ENCODE measurements around the gene CEP55.

Gene CEP55

GRCh38 chr10:93454736-93455135, 41.7 kb upstream of the CEP55 start:
- CTCF ChIA-PET = no interaction called here
- POLR2A ChIA-PET = interaction anchor here (1.3 kb wide), 1 partner anchor 11 kb away, joined by 3 read pairs; no protein-coding TSS in a partner anchor
- TF ChIP-seq ZNF384 (IDR thresholded peaks at IDR 0.05) (no peak), FOXA1 (IDR thresholded peaks at IDR 0.05) (no peak), SP1 (IDR thresholded peaks at IDR 0.05) (no peak), LEF1 (IDR thresholded peaks at IDR 0.05; ENCODE audit: borderline replicate concordance) (no peak), TARDBP (IDR thresholded peaks at IDR 0.05) (no peak), SUZ12 (IDR thresholded peaks at IDR 0.05) (no peak), HDGF (IDR thresholded peaks at IDR 0.05; ENCODE audit: borderline replicate concordance) (no peak), CTBP1 (IDR thresholded peaks at IDR 0.05; ENCODE audit: borderline replicate concordance) (no peak), ARNT (IDR thresholded peaks at IDR 0.05) (no peak), FOXK2 (IDR thresholded peaks at IDR 0.05) (no peak), NFRKB (IDR thresholded peaks at IDR 0.05) (no peak), FOXM1 (IDR thresholded peaks at IDR 0.05; ENCODE audit: borderline replicate concordance) (no peak), BHLHE40 (IDR thresholded peaks at IDR 0.05; ENCODE audit: borderline replicate concordance) (no peak), L3MBTL2 (conservative IDR thresholded peaks at IDR 0.05) (no peak)
- TF ChIP-seq, protein P1, sequence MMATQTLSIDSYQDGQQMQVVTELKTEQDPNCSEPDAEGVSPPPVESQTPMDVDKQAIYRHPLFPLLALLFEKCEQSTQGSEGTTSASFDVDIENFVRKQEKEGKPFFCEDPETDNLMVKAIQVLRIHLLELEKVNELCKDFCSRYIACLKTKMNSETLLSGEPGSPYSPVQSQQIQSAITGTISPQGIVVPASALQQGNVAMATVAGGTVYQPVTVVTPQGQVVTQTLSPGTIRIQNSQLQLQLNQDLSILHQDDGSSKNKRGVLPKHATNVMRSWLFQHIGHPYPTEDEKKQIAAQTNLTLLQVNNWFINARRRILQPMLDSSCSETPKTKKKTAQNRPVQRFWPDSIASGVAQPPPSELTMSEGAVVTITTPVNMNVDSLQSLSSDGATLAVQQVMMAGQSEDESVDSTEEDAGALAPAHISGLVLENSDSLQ (IDR thresholded peaks at IDR 0.05) = no peak
- DNase-seq (ENCODE audit: extremely low spot score) = no peak

DNA sequence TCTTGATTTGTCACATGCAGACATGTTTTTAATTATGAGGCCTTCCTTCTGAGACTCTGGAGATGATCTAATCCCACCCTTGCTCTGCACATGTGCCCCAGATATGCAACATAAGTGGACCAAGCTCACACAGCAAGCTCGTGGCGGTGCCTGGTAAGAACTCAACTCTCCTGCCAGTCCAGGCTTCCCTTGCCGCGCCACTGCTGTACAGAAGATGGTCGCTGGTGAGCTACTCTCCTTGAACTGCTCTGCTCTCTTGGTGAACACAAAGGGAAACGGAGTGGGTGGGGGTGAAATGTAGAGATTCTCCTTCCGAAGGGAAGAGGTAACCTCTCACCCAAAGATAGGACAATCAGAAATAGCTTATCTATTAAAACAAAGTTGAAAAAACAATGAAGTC, 39.9 kb upstream of the CEP55 start:
- TF ChIP-seq CTBP1 (IDR thresholded peaks at IDR 0.05; ENCODE audit: borderline replicate concordance) (no peak), FOXA1 (IDR thresholded peaks at IDR 0.05) (no peak), TARDBP (IDR thresholded peaks at IDR 0.05) (no peak), ELF4 (IDR thresholded peaks at IDR 0.05) (no peak), HDGF (IDR thresholded peaks at IDR 0.05; ENCODE audit: borderline replicate concordance) (no peak), FOXM1 (IDR thresholded peaks at IDR 0.05; ENCODE audit: borderline replicate concordance) (no peak), ZNF384 (IDR thresholded peaks at IDR 0.05) (no peak), L3MBTL2 (conservative IDR thresholded peaks at IDR 0.05) (no peak), ARNT (IDR thresholded peaks at IDR 0.05) (no peak)
- TF ChIP-seq, protein P1 (IDR thresholded peaks at IDR 0.05) = no peak
- ChIA-PET POLR2A (no interaction called here), CTCF (interaction anchor here (1.5 kb wide), 1 partner anchor 80 kb away, joined by 3 read pairs; no protein-coding TSS in a partner anchor)
- DNase-seq (ENCODE audit: extremely low spot score) = no peak

- ChIA-PET POLR2A (interaction anchor here (0.9 kb wide), 1 partner anchor 20 kb away, joined by 4 read pairs; no protein-coding TSS in a partner anchor), CTCF (no interaction called here)
- no peak for DNase-seq (ENCODE audit: extremely low spot score)
- no peak for TF ChIP-seq CTBP1 (IDR thresholded peaks at IDR 0.05; ENCODE audit: borderline replicate concordance)
- no peak for TF ChIP-seq FOXK2 (IDR thresholded peaks at IDR 0.05)
- TF ChIP-seq SUZ12 (IDR thresholded peaks at IDR 0.05) = no peak
- TF ChIP-seq HDGF (IDR thresholded peaks at IDR 0.05; ENCODE audit: borderline replicate concordance) = no peak
- TF ChIP-seq L3MBTL2 (conservative IDR thresholded peaks at IDR 0.05) = no peak
Observed at GRCh38 chr10:93457511-93457910, 38.9 kb upstream of the CEP55 start.

DNA sequence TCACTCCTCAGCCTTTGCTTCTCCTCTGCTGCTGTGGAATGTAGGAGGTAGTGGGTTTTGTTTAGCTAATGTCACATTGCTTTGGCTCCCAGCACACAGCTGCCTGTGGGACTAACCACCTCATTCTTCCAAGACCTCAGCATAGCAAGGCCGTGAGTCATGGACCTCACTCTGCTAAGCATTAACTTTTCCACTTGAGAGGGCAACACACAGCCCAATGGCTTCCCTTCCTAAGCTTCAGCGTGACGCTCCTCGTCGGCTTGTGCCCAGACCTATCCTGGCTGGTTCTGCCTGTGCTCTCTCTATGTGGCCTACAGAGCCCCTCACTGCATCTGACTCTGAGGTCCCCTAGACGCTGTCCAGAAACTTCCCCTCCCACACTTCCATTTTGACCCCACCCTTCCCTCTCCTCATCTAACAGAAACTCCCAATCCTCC, 37.6 kb upstream of the CEP55 start:
- TF ChIP-seq SUZ12 (IDR thresholded peaks at IDR 0.05) = no peak
- TF ChIP-seq, protein P1 (IDR thresholded peaks at IDR 0.05) = no peak
- TF ChIP-seq BHLHE40 (IDR thresholded peaks at IDR 0.05; ENCODE audit: borderline replicate concordance) = no peak
- POLR2A ChIA-PET = interaction anchor here (1.0 to 2.1 kb wide), 2 partner anchors 22 to 37 kb away, joined by 3 to 8 read pairs; no protein-coding TSS in a partner anchor
- DNase-seq (ENCODE audit: extremely low spot score) = no peak
- CTCF ChIA-PET = interaction anchor here (1.5 kb wide), 1 partner anchor 24 kb away, joined by 5 read pairs; the partner anchor contains the start of gene MYOF

DNA sequence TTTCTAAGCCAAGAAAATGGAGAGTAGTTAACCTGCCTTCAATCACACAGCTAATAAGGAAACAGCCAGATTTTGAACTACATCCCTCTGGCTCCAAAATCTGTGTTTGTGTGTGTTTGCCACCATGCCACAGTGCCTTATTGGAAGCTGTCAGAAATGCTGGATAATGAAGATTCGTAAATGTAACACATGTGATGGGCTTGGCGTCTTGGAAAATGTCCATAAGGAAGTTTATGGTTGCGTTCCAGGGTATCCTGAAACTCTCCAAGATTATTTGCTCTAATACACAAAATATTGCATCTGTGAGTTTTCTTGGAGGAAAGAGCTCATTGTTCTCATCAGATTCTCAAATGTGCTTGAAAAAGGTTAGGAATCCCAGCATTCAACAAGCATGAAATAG, 36.9 kb upstream of the CEP55 start:
- CTCF ChIA-PET = interaction anchor here (1.5 kb wide), 1 partner anchor 23 kb away, joined by 5 read pairs; the partner anchor contains the start of gene MYOF
- TF ChIP-seq L3MBTL2 (conservative IDR thresholded peaks at IDR 0.05) = no peak
- TF ChIP-seq BHLHE40 (IDR thresholded peaks at IDR 0.05; ENCODE audit: borderline replicate concordance) = no peak
- no peak for TF ChIP-seq HDGF (IDR thresholded peaks at IDR 0.05; ENCODE audit: borderline replicate concordance)
- no peak for TF ChIP-seq ARNT (IDR thresholded peaks at IDR 0.05)
- TF ChIP-seq NFRKB (IDR thresholded peaks at IDR 0.05) = no peak
- TF ChIP-seq TARDBP (IDR thresholded peaks at IDR 0.05) = no peak
- no peak for TF ChIP-seq SP1 (IDR thresholded peaks at IDR 0.05)
- no peak for TF ChIP-seq ELF4 (IDR thresholded peaks at IDR 0.05)
- no peak for TF ChIP-seq FOXA1 (IDR thresholded peaks at IDR 0.05)
- no peak for TF ChIP-seq FOXK2 (IDR thresholded peaks at IDR 0.05)
- TF ChIP-seq LEF1 (IDR thresholded peaks at IDR 0.05; ENCODE audit: borderline replicate concordance) = no peak
- POLR2A ChIA-PET = interaction anchor here (0.6 to 2.1 kb wide), 2 partner anchors 23 to 67 kb away, joined by 4 to 8 read pairs; no protein-coding TSS in a partner anchor
- no peak for DNase-seq (ENCODE audit: extremely low spot score)

DNA sequence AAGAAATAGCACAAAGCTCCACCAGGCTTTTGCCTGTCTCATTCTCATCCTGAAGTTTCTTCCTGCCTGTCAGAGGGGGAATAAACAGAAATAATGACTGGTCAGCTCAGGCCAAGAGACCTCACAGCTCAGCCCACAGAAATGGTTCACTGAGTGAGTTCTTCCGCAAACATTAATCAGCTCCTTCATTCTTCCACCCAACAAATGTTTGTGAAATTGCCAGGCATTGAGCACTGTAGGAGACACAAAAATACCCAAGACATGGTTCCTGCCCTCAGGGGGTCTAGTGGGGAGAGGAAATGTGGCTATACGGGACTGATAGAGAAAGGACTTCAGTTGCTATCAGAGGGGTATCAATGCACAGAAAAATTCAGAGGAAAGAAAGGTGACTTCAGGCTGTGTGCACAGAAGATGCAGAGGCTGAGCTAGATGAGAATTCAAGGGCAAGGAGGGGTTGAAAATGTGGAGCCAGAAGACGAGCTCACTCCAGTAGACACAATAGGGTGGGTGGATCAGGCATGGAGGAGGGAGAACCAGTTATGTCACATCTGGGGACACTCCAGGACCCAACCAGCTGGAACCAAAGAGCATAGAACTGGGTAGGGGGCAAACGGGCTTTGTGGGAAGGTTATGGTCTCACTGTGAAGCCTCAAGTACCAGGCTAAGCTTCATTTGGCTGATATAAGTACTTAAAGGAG, 35.2 kb upstream of the CEP55 start:
- POLR2A ChIA-PET = no interaction called here
- DNase-seq (ENCODE audit: extremely low spot score) = no peak
- CTCF ChIA-PET = interaction anchor here (1.3 kb wide), 1 partner anchor 85 kb away, joined by 4 read pairs; no protein-coding TSS in a partner anchor
- TF ChIP-seq HDGF (IDR thresholded peaks at IDR 0.05; ENCODE audit: borderline replicate concordance) (no peak), SUZ12 (IDR thresholded peaks at IDR 0.05) (no peak), ZNF384 (IDR thresholded peaks at IDR 0.05) (no peak), TARDBP (IDR thresholded peaks at IDR 0.05) (no peak), ELF4 (IDR thresholded peaks at IDR 0.05) (no peak), L3MBTL2 (conservative IDR thresholded peaks at IDR 0.05) (no peak), FOXA1 (IDR thresholded peaks at IDR 0.05) (no peak), SP1 (IDR thresholded peaks at IDR 0.05) (no peak), NFRKB (IDR thresholded peaks at IDR 0.05) (no peak), BHLHE40 (IDR thresholded peaks at IDR 0.05; ENCODE audit: borderline replicate concordance) (no peak), FOXM1 (IDR thresholded peaks at IDR 0.05; ENCODE audit: borderline replicate concordance) (no peak), ARNT (IDR thresholded peaks at IDR 0.05) (no peak)
- TF ChIP-seq, protein P1 (IDR thresholded peaks at IDR 0.05) = no peak
